NK-92 (cell line): ENCODE measurements around the gene HTR4.
"Not testable (repeated sequence)": the region's sequence is repeated elsewhere in the genome, so short reads cannot be mapped to it uniquely, and the experiment has no call there.

Source experiments
- DNase-seq: peaks from one replicate; lab custom pipeline; 2025; ENCODE audit not compliant: unreplicated experiment; lab: John Stamatoyannopoulos, UW

The HTR4 gene

GRCh38 chr5:148653836-148654781 is at the start of gene HTR4:
Gene HTR4 (minus strand): TSS chr5:148654527. CDS start chr5:148637014, 17,513 bp downstream.
- DNase-seq: no peak

- no peak for DNase-seq
Measured at GRCh38 chr5:148702019-148702596, 47.8 kb upstream of the HTR4 start.

GRCh38 chr5:148699028-148699427 is 44.7 kb upstream of the HTR4 start:
- DNase-seq: no peak

- DNase-seq: no peak
Measured at GRCh38 chr5:148697809-148698196, 43.5 kb upstream of the HTR4 start.

- no peak for DNase-seq
Measured at GRCh38 chr5:148697180-148697808, 43.0 kb upstream of the HTR4 start.

GRCh38 chr5:148696187-148697036 is 42.1 kb upstream of the HTR4 start:
- DNase-seq: no peak

GRCh38 chr5:148690945-148691344 is 36.6 kb upstream of the HTR4 start:
- DNase-seq: no peak

- no peak for DNase-seq
Measured at GRCh38 chr5:148688787-148689186, 34.5 kb upstream of the HTR4 start.

GRCh38 chr5:148687871-148688270 is 33.5 kb upstream of the HTR4 start:
- DNase-seq: no peak

- no peak for DNase-seq
Measured at GRCh38 chr5:148687427-148687826, 33.1 kb upstream of the HTR4 start.

GRCh38 chr5:148686660-148687059 is 32.3 kb upstream of the HTR4 start:
- no peak for DNase-seq

- DNase-seq: no peak
Measured at GRCh38 chr5:148685520-148686134, 31.3 kb upstream of the HTR4 start.

GRCh38 chr5:148684528-148684927 is 30.2 kb upstream of the HTR4 start:
- no peak for DNase-seq

- no peak for DNase-seq
Measured at GRCh38 chr5:148683651-148684050, 29.3 kb upstream of the HTR4 start.

- no peak for DNase-seq
Measured at GRCh38 chr5:148682058-148683026, 28.0 kb upstream of the HTR4 start.

- no peak for DNase-seq
Measured at GRCh38 chr5:148681157-148682057, 27.1 kb upstream of the HTR4 start.

GRCh38 chr5:148673704-148674103 is 19.4 kb upstream of the HTR4 start:
- DNase-seq: not testable (repeated sequence)

- no peak for DNase-seq
Measured at GRCh38 chr5:148666353-148666752, 12.0 kb upstream of the HTR4 start.
